Neuronal stem cell (in vitro differentiated cells): ENCODE data around the gene C7orf25.

Experiments used
- DNase-seq: peaks from one replicate; pipeline ENCODE4 v3.0.0-alpha.2; 2013; ENCODE audit warnings: low spot score
- H2AFZ ChIP-seq: one replicate; pipeline ENCODE4 v1.6.1; 2013; ENCODE audit warnings: mild to moderate bottlenecking, low read length, inconsistent platforms
- H2AK5ac ChIP-seq: 2 replicates; pipeline ENCODE4 v1.6.1; 2013; ENCODE audit warnings: low read depth, mild to moderate bottlenecking, inconsistent platforms, low read length, moderate library complexity, mixed read lengths
- H2BK120ac ChIP-seq: 2 replicates; pipeline ENCODE4 v1.6.1; 2013; ENCODE audit warnings: low read depth, mild to moderate bottlenecking, inconsistent platforms, low read length, moderate library complexity, mixed read lengths
- H2BK12ac ChIP-seq: one replicate; pipeline ENCODE4 v1.6.1; 2013; ENCODE audit warnings: low read length, inconsistent platforms
- H2BK15ac ChIP-seq: 2 replicates; pipeline ENCODE4 v1.6.1; 2013; ENCODE audit warnings: mild to moderate bottlenecking, low read length, inconsistent platforms, mixed read lengths
- H2BK5ac ChIP-seq: one replicate; pipeline ENCODE4 v1.6.1; 2013; ENCODE audit warnings: inconsistent platforms, mild to moderate bottlenecking, low read length, moderate library complexity
- H3K14ac ChIP-seq: one replicate; pipeline ENCODE4 v1.6.1; 2013; ENCODE audit warnings: low read length, inconsistent platforms
- H3K18ac ChIP-seq: 2 replicates; pipeline ENCODE4 v1.6.1; 2013; ENCODE audit warnings: low read length, inconsistent platforms
- H3K23ac ChIP-seq: 2 replicates; pipeline ENCODE4 v1.6.1; 2013; ENCODE audit warnings: low read depth, mild to moderate bottlenecking, mixed read lengths, low read length, inconsistent platforms; ENCODE audit not compliant: poor library complexity
- H3K27ac ChIP-seq: replicated peaks from 3 replicates; pipeline ENCODE4 v1.5.1; 2013; ENCODE audit warnings: low read length, inconsistent platforms
- H3K27me3 ChIP-seq, 3 experiments: 2 replicates each; pipeline ENCODE4 v1.6.1; 2013; ENCODE audit warnings: low read length in 3 of 3, mild to moderate bottlenecking in 2 of 3, inconsistent platforms in 1 of 3, low read depth in 1 of 3, mixed read lengths in 1 of 3, moderate library complexity in 1 of 3; ENCODE audit not compliant: control insufficient read depth in 3 of 3, insufficient read depth in 3 of 3
- H3K36me3 ChIP-seq, 2 donors: replicated peaks in 1 of 2; 2 replicates each; pipeline ENCODE4 v1.6.1; 2013; ENCODE audit warnings: low read length in 2 of 2; ENCODE audit not compliant: control insufficient read depth in 2 of 2, insufficient read depth in 2 of 2
- H3K4ac ChIP-seq: 2 replicates; pipeline ENCODE4 v1.6.1; 2013; ENCODE audit warnings: inconsistent platforms, mild to moderate bottlenecking, low read length, moderate library complexity
- H3K4me1 ChIP-seq, 2 donors: 1 replicate in 1 of 2; 2 replicates in 1 of 2; pipeline ENCODE4 v1.6.1; 2013; ENCODE audit warnings: low read length in 2 of 2, low read depth in 1 of 2; ENCODE audit not compliant: control insufficient read depth in 2 of 2, insufficient read depth in 1 of 2
- H3K4me2 ChIP-seq: one replicate; pipeline ENCODE4 v1.6.1; 2013; ENCODE audit warnings: mild to moderate bottlenecking, low read length, inconsistent platforms; ENCODE audit not compliant: insufficient read depth, poor library complexity, severe bottlenecking
- H3K4me3 ChIP-seq, 2 donors: 2 replicates each; pipeline ENCODE4 v1.5.1; 2013; ENCODE audit warnings: low read length in 2 of 2, mild to moderate bottlenecking in 2 of 2, inconsistent platforms in 1 of 2, moderate library complexity in 1 of 2
- H3K79me1 ChIP-seq: one replicate; pipeline ENCODE4 v1.6.1; 2013; ENCODE audit warnings: low read depth, mild to moderate bottlenecking, inconsistent platforms, low read length, moderate library complexity
- H3K9ac ChIP-seq: one replicate; pipeline ENCODE4 v1.6.1; 2013; ENCODE audit warnings: mild to moderate bottlenecking, low read depth, low read length, inconsistent platforms; ENCODE audit not compliant: poor library complexity
- H3K9me3 ChIP-seq, 2 donors: replicated peaks in 1 of 2; 2 replicates each; pipeline versions ENCODE3 to v1.6.1; 2013; ENCODE audit warnings: low read length in 2 of 2, mild to moderate bottlenecking in 2 of 2, inconsistent platforms in 1 of 2, low read depth in 1 of 2, mixed read lengths in 1 of 2, moderate library complexity in 1 of 2; ENCODE audit not compliant: control insufficient read depth in 2 of 2, insufficient read depth in 1 of 2
- H4K8ac ChIP-seq: one replicate; pipeline ENCODE4 v1.6.1; 2013; ENCODE audit warnings: low read depth, mild to moderate bottlenecking, inconsistent platforms, low read length, moderate library complexity
- H4K91ac ChIP-seq: one replicate; pipeline ENCODE4 v1.6.1; 2013; ENCODE audit warnings: low read length, low read depth, mild to moderate bottlenecking, inconsistent platforms; ENCODE audit not compliant: poor library complexity
- WGBS, 2 donors: extraction: QIAGEN DNeasy Blood & Tissue Kit; methylation state at CpG; one replicate each; pipeline ENCODE4 v1.1.7; 2013; ENCODE audit warnings: missing lambda C conversion rate in 2 of 2, mixed read lengths in 1 of 2; ENCODE audit not compliant: insufficient read length in 2 of 2, insufficient replicate concordance in 1 of 2; ENCODE audit errors: extremely low coverage in 2 of 2; 5-methylcytosine and 5-hydroxymethylcytosine counted together

Gene C7orf25

DNA sequence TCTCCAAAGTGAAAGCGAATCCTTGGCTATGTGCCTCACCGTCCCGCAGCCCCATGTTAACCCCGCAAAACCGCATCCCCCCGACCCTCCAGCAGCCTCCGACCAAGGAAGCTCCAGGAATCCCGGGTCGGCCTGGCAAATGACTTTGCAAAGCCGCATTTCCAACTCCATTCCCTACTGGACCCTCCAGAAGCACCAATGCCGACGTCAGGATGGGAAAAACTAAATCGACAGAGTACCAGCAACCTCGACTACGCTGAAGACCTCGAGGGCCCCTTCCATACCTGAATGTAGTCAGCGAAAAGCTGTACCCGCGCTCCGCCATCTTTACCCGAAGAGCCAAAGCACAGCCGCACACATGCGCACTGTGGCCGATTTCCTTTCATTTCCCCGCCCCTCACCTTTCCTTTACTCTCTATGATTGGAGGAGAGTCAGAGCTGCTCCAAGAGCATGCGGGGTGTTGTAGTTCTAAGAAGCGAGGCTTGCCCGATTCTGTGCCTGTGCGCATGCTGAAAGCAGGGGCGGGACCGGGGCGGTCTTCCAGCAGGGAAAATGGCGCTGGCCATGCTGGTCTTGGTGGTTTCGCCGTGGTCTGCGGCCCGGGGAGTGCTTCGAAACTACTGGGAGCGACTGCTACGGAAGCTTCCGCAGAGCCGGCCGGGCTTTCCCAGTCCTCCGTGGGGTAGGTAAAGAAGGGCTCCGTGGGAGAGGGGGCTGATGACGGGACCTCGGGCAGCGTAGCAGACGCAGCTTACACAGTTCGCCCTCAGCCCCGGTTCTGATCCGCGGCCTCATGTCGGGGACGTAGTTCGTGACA, 20.2 kb upstream of the C7orf25 start, which contains the start of the genes MRPL32 and PSMA2:
MRPL32 (plus strand) TSS at position 543 of the 818 bp plus-strand sequence; CDS start at position 554, 11 bp downstream.
PSMA2 (minus strand) TSS at position 341 of the 818 bp plus-strand sequence; CDS start at position 325, 16 bp downstream.
- H3K14ac ChIP-seq = no peak within 1 kb of the TSS
- no peak within 1 kb of the TSS for H2AK5ac ChIP-seq
- peak within 1 kb of the TSS; percentile 94 for H3K23ac ChIP-seq
- peaks cover 7 to 53% of the 10 kb centered on the region in 2 donors for H3K36me3 ChIP-seq
- H2BK5ac ChIP-seq = no peak within 1 kb of the TSS
- H3K4me1 ChIP-seq = peaks cover 3 to 4% of the 10 kb centered on the region in 2 donors
- H3K4me2 ChIP-seq = peak within 1 kb of the TSS; percentile 56
- no peaks in the 10 kb centered on the region for H3K27me3 ChIP-seq
- peak within 1 kb of the TSS; percentile 69 for H2BK15ac ChIP-seq
- peak within 1 kb of the TSS; percentile 84 to 92 for H3K4me3 ChIP-seq
- no peak within 1 kb of the TSS for H2BK120ac ChIP-seq
- peak within 1 kb of the TSS; percentile 93 for H3K18ac ChIP-seq
- peak within 1 kb of the TSS; percentile 88 for H2AFZ ChIP-seq
- no peak within 1 kb of the TSS for H3K27ac ChIP-seq
- peak within 1 kb of the TSS; percentile 76 for H2BK12ac ChIP-seq
- peaks cover 2% of the 10 kb centered on the region for H3K79me1 ChIP-seq
- no CpG with 5 or more reads among the region's 56 CpGs for WGBS, 2 donors
- peak; percentile 94 for DNase-seq
- no peak within 1 kb of the TSS for H3K4ac ChIP-seq
- peak within 1 kb of the TSS; percentile 23 for H4K8ac ChIP-seq
- peak within 1 kb of the TSS; percentile 89 for H3K9ac ChIP-seq
- H4K91ac ChIP-seq = no peak within 1 kb of the TSS
- H3K9me3 ChIP-seq = no peaks in the 10 kb centered on the region

DNA sequence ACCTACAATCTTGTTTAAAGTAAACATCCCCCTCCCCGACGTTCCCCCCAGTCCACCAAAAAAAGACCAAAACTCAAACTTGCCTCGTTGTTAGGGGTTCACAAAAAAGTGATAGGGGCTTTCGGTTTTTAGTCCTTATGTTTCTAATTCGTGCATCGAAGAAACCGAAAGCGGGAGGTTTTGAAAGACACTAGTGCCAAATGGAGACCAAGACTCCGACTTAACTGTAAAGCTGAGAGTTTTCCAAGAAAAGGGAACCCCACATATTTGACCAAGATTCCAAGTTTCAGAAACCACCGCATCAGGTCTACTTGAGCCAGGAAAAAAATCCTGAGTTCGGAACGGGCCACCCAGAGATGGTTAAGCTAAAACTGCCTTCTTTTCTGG, 19.6 kb upstream of the C7orf25 start:
- Histone ChIP-seq H3K4me2 (peak overlapping the region; percentile 55), H3K9me3 (no peaks in the 10 kb centered on the region), H4K91ac (no peak overlapping the region), H3K23ac (no peak overlapping the region), H3K4me1 (peaks cover 3 to 4% of the 10 kb centered on the region in 2 donors), H3K4ac (no peak overlapping the region), H3K36me3 (peaks cover 7 to 54% of the 10 kb centered on the region in 2 donors), H3K18ac (peak overlapping the region; percentile 78), H3K14ac (no peak overlapping the region), H3K27ac (no peak overlapping the region), H4K8ac (no peak overlapping the region), H3K27me3 (no peaks in the 10 kb centered on the region), H3K79me1 (peaks cover 2% of the 10 kb centered on the region), H3K4me3 (peak overlapping the region; percentile 84 to 86), H2AFZ (peak overlapping the region; percentile 79), H2AK5ac (no peak overlapping the region), H2BK12ac (no peak overlapping the region), H2BK5ac (no peak overlapping the region), H2BK120ac (no peak overlapping the region), H3K9ac (peak overlapping the region; percentile 82), H2BK15ac (no peak overlapping the region)
- WGBS, 2 donors = no CpG with 5 or more reads among the region's 12 CpGs
- DNase-seq = no peak

DNA sequence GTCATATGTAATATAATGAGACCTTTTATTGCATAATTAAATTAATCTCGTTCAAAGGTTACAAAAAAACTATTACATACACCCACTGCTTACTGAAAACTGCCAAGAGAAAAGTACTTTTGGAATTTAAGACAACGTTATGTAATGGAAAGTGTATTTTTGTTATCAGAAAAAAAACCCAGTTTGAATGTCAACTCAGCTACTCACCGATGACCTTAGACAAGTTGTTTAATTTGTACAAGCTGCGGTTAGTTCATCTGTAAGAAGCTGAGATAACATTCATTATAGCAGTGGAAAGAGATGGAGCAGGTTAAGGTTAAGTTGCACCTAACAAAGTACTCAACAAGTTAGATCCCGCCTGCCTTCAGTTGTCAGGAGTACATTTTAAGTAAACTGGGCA, 19.0 kb upstream of the C7orf25 start:
- peaks cover 2% of the 10 kb centered on the region for H3K79me1 ChIP-seq
- no peak overlapping the region for H3K18ac ChIP-seq
- H3K4me2 ChIP-seq = peak overlapping the region; percentile 55
- no peak for DNase-seq
- no peak overlapping the region for H3K27ac ChIP-seq
- no peak overlapping the region for H3K9ac ChIP-seq
- peak overlapping the region in 1 of 2 donors; percentile 84 for H3K4me3 ChIP-seq
- WGBS, 2 donors = no CpG with 5 or more reads among the region's 5 CpGs
- no peak overlapping the region for H2BK15ac ChIP-seq
- peaks cover 3 to 4% of the 10 kb centered on the region in 2 donors for H3K4me1 ChIP-seq
- no peak overlapping the region for H2BK5ac ChIP-seq
- no peak overlapping the region for H2BK12ac ChIP-seq
- no peak overlapping the region for H3K23ac ChIP-seq
- peaks cover 6 to 54% of the 10 kb centered on the region in 2 donors for H3K36me3 ChIP-seq
- H3K27me3 ChIP-seq = no peaks in the 10 kb centered on the region
- no peak overlapping the region for H2AK5ac ChIP-seq
- no peaks in the 10 kb centered on the region for H3K9me3 ChIP-seq
- no peak overlapping the region for H4K8ac ChIP-seq
- H3K14ac ChIP-seq = no peak overlapping the region
- no peak overlapping the region for H4K91ac ChIP-seq
- no peak overlapping the region for H2AFZ ChIP-seq
- H2BK120ac ChIP-seq = no peak overlapping the region
- H3K4ac ChIP-seq = no peak overlapping the region

DNA sequence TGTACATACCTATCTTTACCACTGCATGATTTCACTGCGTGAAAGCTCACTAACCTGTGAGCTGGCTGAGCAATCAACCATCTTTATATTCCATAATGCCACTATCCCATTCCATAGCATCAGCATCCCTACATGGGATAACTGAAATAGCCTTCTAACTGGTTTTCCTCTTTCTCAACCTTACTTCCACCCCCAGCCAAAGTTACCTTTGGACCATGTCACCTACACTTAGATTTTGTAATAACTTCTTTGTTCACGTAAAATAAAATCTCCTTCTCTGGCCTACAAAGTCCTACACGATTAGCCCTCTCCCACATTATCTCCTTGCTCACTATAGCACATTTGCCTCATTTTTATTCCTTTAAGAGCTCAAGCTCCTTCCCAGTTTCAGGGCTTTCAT, 17.6 kb upstream of the C7orf25 start:
- H3K4me3 ChIP-seq = no peak overlapping the region
- WGBS, 2 donors = no CpG with 5 or more reads among the region's 3 CpGs
- no peak for DNase-seq

More for the DNA sequence above, 17.6 kb upstream of the C7orf25 start:
- H3K4ac ChIP-seq = no peak overlapping the region
- H2BK12ac ChIP-seq = no peak overlapping the region
- no peak overlapping the region for H2BK15ac ChIP-seq
- H3K4me2 ChIP-seq = no peak overlapping the region
- no peak overlapping the region for H2AFZ ChIP-seq
- H3K23ac ChIP-seq = no peak overlapping the region
- no peak overlapping the region for H3K9ac ChIP-seq
- H3K79me1 ChIP-seq = peaks cover 2% of the 10 kb centered on the region
- H3K27me3 ChIP-seq = no peaks in the 10 kb centered on the region
- H4K8ac ChIP-seq = no peak overlapping the region
- H3K9me3 ChIP-seq = no peaks in the 10 kb centered on the region
- no peak overlapping the region for H2BK5ac ChIP-seq
- peaks cover 3 to 4% of the 10 kb centered on the region in 2 donors for H3K4me1 ChIP-seq
- no peak overlapping the region for H2AK5ac ChIP-seq
- no peak overlapping the region for H3K14ac ChIP-seq
- peaks cover 8 to 54% of the 10 kb centered on the region in 2 donors for H3K36me3 ChIP-seq
- no peak overlapping the region for H2BK120ac ChIP-seq
- no peak overlapping the region for H3K27ac ChIP-seq
- no peak overlapping the region for H3K18ac ChIP-seq
- no peak overlapping the region for H4K91ac ChIP-seq
